Activated naive CD4-positive, alpha-beta T cell treated with anti-CD3 and anti-CD28 coated beads, Interleukin-2, amount 10 ng/mL, durations not matched to agents 7 days and 5 days (primary cell): ENCODE data around the gene BPTF.
"Not testable (repeated sequence)": the region's sequence is repeated elsewhere in the genome, so short reads cannot be mapped to it uniquely, and the experiment has no call there.

ENCODE experiments used
- CTCF ChIA-PET: fragments of 350-600 bp; sonication (Branson Sonifier 250); formaldehyde crosslinking; loops from one replicate; lab custom pipeline; 2021; ENCODE audit warnings: antibody characterized with exemption; lab: Charles Lee
- DNase-seq: peaks from one replicate; pipeline ENCODE4 v3.0.0-alpha.2; 2020
- H3K27ac Mint-ChIP-seq: one replicate; pipeline ENCODE4 v1.8.0; 2021; ENCODE audit warnings: mild to moderate bottlenecking, moderate library complexity, mixed read lengths
- H3K27me3 Mint-ChIP-seq: one replicate; pipeline ENCODE4 v1.8.0; 2021; ENCODE audit warnings: mild to moderate bottlenecking, mixed read lengths
- H3K36me3 Mint-ChIP-seq: one replicate; pipeline ENCODE4 v1.8.0; 2021; ENCODE audit warnings: mixed read lengths
- H3K4me1 Mint-ChIP-seq: one replicate; pipeline ENCODE4 v1.8.0; 2021; ENCODE audit warnings: mixed read lengths
- H3K4me3 Mint-ChIP-seq: one replicate; pipeline ENCODE4 v1.8.0; 2021; ENCODE audit warnings: mild to moderate bottlenecking, moderate library complexity, mixed read lengths
- H3K9me3 Mint-ChIP-seq: one replicate; pipeline ENCODE4 v1.8.0; 2021; ENCODE audit warnings: mixed read lengths

BPTF gene

DNA sequence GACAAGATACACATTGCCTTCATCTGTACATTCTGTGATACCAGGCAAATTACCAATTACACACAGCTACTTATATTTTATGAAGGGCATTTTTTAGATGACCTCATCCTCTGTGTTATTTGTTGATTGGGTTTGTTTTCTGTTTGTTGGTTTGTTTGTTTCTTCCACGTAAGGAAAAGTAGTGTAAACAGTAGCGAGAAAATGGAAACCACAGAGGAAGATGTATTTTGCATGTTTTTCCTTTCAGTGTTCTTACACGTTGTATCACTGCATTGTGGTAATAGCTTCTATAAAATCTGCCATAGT lies 158.0 kb downstream of the BPTF start:
- H3K27me3 Mint-ChIP-seq: no peaks in the 10 kb centered on the region
- H3K4me1 Mint-ChIP-seq: no peaks in the 10 kb centered on the region
- no peak overlapping the region for H3K4me3 Mint-ChIP-seq
- no peak for DNase-seq
- H3K36me3 Mint-ChIP-seq: peaks cover 10% of the 10 kb centered on the region
- no peaks in the 10 kb centered on the region for H3K9me3 Mint-ChIP-seq
- no peak overlapping the region for H3K27ac Mint-ChIP-seq
- CTCF ChIA-PET: no interaction called here

DNA sequence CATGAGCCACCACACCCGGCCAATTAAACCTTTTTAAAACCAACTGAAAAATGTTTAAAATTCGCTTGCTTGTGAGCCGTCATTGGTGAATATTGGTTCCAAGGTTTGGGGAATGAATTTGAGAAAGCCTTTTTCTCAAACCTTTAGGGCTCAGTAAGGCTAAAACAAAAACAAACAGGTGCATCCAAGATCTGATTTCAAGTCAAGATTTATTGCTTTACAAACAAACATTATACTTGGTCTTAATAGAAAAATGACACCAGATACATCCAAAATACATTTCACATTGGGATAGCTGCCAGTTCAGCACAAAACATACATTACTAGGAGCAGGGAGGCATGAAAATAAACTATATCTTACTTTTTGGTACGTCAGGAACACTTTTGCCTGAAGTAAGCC lies 165.6 kb downstream of the BPTF start:
- Mint-ChIP-seq H3K4me3 (no peak overlapping the region), H3K9me3 (no peaks in the 10 kb centered on the region), H3K36me3 (peaks cover 1% of the 10 kb centered on the region), H3K4me1 (peaks cover 25% of the 10 kb centered on the region), H3K27me3 (peaks cover 33% of the 10 kb centered on the region), H3K27ac (no peak overlapping the region)
- DNase-seq: no peak
- CTCF ChIA-PET: no interaction called here

GRCh38 chr17:67992548-67993152 lies 167.3 kb downstream of the BPTF start:
- Mint-ChIP-seq H3K4me3 (peak overlapping the region; percentile 92), H3K9me3 (no peaks in the 10 kb centered on the region), H3K36me3 (peaks cover 1% of the 10 kb centered on the region), H3K4me1 (peaks cover 32% of the 10 kb centered on the region), H3K27me3 (peaks cover 50% of the 10 kb centered on the region), H3K27ac (peak overlapping the region; percentile 86)
- CTCF ChIA-PET: no interaction called here
- DNase-seq: no peak

GRCh38 chr17:67993153-67993997 lies 168.1 kb downstream of the BPTF start:
- peak overlapping the region; percentile 92 for H3K4me3 Mint-ChIP-seq
- H3K27ac Mint-ChIP-seq: peak overlapping the region; percentile 86
- peak; percentile 81 for DNase-seq
- CTCF ChIA-PET: interaction anchor here (1.2 kb wide), 1 partner anchor 130 kb away, joined by 3 read pairs; no protein-coding TSS in a partner anchor
- peaks cover 1% of the 10 kb centered on the region for H3K36me3 Mint-ChIP-seq
- peaks cover 58% of the 10 kb centered on the region for H3K27me3 Mint-ChIP-seq
- H3K4me1 Mint-ChIP-seq: peaks cover 32% of the 10 kb centered on the region
- H3K9me3 Mint-ChIP-seq: no peaks in the 10 kb centered on the region

- Mint-ChIP-seq H3K9me3 (no peaks in the 10 kb centered on the region), H3K4me3 (peak overlapping the region; percentile 84), H3K36me3 (peaks cover 1% of the 10 kb centered on the region), H3K27me3 (peaks cover 64% of the 10 kb centered on the region), H3K4me1 (peaks cover 32% of the 10 kb centered on the region), H3K27ac (peak overlapping the region; percentile 83)
- no peak for DNase-seq
- CTCF ChIA-PET: interaction anchor here (1.2 kb wide), 1 partner anchor 130 kb away, joined by 3 read pairs; no protein-coding TSS in a partner anchor
These were observed 168.7 kb downstream of the BPTF start for GRCh38 chr17:67993998-67994361.

DNA sequence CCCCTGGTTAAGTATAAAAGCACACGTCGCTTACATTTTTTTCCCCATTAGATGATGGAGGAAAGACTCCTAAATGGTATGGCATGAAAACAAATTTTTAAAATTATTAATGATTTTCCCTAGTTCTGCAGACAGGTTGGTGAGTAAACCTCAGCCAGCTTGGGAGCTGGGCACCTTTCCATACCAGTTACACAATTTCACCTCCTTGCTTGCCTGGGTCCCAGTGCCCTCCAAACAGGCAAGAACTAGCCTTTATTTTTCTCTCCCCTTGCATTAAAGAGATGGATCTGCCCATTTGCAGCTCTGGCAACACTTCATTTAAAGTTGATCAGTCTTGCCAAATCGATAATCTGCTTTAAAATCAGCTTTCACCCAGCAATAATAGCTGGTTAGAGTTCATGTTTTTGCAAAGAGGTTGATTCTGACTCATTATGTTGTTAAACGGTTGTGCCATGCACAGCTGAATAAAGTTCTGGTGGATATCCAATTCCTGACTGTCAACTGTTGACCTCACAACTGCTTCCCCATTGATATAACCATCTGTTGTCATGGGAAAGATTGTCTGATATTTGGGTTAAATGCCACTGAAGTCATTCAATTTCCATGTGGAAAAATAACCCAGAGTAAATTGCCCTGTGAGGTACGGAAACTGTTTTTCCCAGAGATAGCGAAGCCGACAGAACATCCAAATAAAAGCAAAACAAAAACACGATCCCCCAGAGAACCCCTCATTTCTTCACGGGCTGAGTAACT lies 169.7 kb downstream of the BPTF start:
- peaks cover 32% of the 10 kb centered on the region for H3K4me1 Mint-ChIP-seq
- no peaks in the 10 kb centered on the region for H3K9me3 Mint-ChIP-seq
- CTCF ChIA-PET: interaction anchor here (1.7 kb wide), 1 partner anchor 205 kb away, joined by 3 read pairs; no protein-coding TSS in a partner anchor
- peak overlapping the region; percentile 84 for H3K4me3 Mint-ChIP-seq
- H3K27me3 Mint-ChIP-seq: peaks cover 67% of the 10 kb centered on the region
- DNase-seq: no peak
- no peak overlapping the region for H3K27ac Mint-ChIP-seq
- peaks cover 1% of the 10 kb centered on the region for H3K36me3 Mint-ChIP-seq

DNA sequence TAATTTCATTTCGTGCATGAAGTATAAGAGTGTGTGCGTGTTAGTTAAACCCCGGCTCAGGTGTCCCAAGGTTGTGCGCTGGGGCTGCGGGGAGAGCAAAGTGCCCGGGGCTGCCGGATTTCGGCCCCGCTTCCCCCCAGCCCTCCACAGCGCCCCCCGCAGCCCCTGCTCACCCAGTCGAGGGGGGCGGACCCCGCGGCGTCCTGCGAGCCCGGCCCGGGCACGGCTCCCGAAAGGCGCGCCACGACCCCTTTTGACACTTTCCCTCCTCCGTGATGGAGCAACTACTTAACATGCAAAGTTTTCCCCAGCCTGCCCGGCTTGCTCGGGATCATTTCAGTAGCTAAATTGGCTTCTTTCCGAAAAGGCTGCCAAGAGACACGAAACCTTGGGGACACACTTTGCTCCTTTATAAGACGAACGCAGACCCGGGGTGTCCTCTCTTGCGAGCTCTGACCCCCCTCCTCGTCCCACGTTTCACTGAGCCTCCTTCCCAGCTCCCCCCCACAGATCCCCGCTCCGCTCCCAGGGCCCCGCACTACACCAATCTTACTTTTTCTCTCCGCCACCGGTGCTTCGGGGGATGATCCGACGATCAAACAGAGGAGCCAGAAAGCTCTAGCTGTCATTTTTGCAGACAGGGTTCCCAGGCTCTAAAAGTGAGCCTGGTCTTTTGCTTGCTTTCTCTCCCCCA lies 170.4 kb downstream of the BPTF start:
- H3K9me3 Mint-ChIP-seq: no peaks in the 10 kb centered on the region
- peak overlapping the region; percentile 69 for H3K4me3 Mint-ChIP-seq
- H3K4me1 Mint-ChIP-seq: peaks cover 32% of the 10 kb centered on the region
- CTCF ChIA-PET: interaction anchor here (0.8 to 1.7 kb wide), 2 partner anchors 16 to 205 kb away, joined by 3 read pairs; no protein-coding TSS in a partner anchor
- DNase-seq: peak; percentile 44
- H3K27ac Mint-ChIP-seq: peak overlapping the region; percentile 2
- peaks cover 1% of the 10 kb centered on the region for H3K36me3 Mint-ChIP-seq
- H3K27me3 Mint-ChIP-seq: peaks cover 67% of the 10 kb centered on the region

- not testable (repeated sequence) for H3K36me3 Mint-ChIP-seq, H3K9me3 Mint-ChIP-seq, DNase-seq
- peak within 1 kb of the TSS; percentile 69 for H3K4me3 Mint-ChIP-seq
- peaks cover 32% of the 10 kb centered on the region for H3K4me1 Mint-ChIP-seq
- H3K27me3 Mint-ChIP-seq: peaks cover 67% of the 10 kb centered on the region
- peak within 1 kb of the TSS; percentile 2 for H3K27ac Mint-ChIP-seq
- CTCF ChIA-PET: interaction anchor here (0.8 to 1.7 kb wide), 2 partner anchors 15 kb away, joined by 3 to 5 read pairs; no protein-coding TSS in a partner anchor
These were observed 171.2 kb downstream of the BPTF start, which contains the start of gene C17orf58 for GRCh38 chr17:67996301-67997171. Gene C17orf58, minus strand, starts transcription at chr17:67996469. Its CDS starts 271 bp downstream, at chr17:67996198.

DNA sequence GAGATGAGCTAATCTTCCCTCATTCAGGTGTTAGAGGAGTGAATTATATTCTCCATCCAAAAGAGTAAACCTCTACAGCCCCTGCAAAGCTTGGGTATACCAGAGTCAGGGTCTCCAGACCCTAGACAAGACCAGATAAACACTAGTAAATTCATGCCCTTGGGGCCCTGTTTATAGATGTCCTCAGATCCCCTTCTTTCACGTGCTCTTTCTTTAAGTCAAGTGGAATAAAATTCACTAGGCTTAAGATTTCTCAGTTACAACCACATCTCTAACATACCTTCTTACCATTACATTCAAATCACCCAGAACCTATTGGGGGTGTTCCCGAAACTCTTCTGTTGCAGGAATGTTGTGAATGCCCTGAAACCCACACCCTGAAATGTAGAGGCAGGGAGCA lies 173.2 kb downstream of the BPTF start:
- peaks cover 25% of the 10 kb centered on the region for H3K4me1 Mint-ChIP-seq
- peak overlapping the region; percentile 12 for H3K27ac Mint-ChIP-seq
- H3K9me3 Mint-ChIP-seq: no peaks in the 10 kb centered on the region
- DNase-seq: no peak
- CTCF ChIA-PET: interaction anchor here (1.7 kb wide), 1 partner anchor 13 kb away, joined by 5 read pairs; no protein-coding TSS in a partner anchor
- H3K36me3 Mint-ChIP-seq: peaks cover 1% of the 10 kb centered on the region
- peaks cover 57% of the 10 kb centered on the region for H3K27me3 Mint-ChIP-seq
- H3K4me3 Mint-ChIP-seq: no peak overlapping the region

DNA sequence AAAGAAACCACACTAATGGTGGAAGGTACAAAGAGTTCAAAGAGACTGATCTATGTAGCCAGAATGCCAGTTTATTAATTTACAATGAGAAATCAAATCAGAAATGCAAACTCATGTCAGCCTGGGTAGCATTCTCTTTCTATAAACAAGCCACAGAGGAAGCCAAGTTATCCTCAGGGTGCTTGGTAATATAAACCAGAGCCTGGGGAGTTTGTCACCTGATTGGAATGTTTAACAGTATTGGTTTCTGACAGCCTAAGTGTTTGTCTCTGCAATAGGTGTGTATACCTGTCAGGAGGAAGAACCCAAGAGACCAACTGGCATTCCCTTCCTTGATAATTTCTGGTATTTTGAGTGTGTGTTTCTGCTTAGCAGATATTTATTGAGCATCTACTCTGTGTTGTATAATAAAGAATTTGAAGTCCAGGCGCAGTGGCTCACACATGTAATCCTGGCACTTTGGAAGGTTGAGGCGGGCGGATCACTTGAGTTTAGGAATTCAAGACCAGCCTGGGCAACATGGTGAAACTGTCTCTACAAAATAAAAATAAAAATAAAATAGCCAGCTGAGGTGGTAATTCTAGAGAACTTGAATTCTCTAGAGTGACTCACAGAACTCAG lies 174.1 kb downstream of the BPTF start:
- CTCF ChIA-PET: no interaction called here
- Mint-ChIP-seq H3K36me3 (peaks cover 1% of the 10 kb centered on the region), H3K27me3 (peaks cover 49% of the 10 kb centered on the region), H3K4me3 (no peak overlapping the region), H3K9me3 (no peaks in the 10 kb centered on the region), H3K27ac (no peak overlapping the region), H3K4me1 (peaks cover 19% of the 10 kb centered on the region)
- no peak for DNase-seq

GRCh38 chr17:68004201-68004600 lies 178.9 kb downstream of the BPTF start:
- Mint-ChIP-seq H3K27ac (no peak overlapping the region), H3K4me1 (no peaks in the 10 kb centered on the region), H3K4me3 (no peak overlapping the region), H3K9me3 (no peaks in the 10 kb centered on the region), H3K36me3 (no peaks in the 10 kb centered on the region), H3K27me3 (peaks cover 4% of the 10 kb centered on the region)
- CTCF ChIA-PET: no interaction called here
- DNase-seq: no peak

GRCh38 chr17:68006797-68007196 lies 181.5 kb downstream of the BPTF start:
- DNase-seq: no peak
- Mint-ChIP-seq H3K4me3 (no peak overlapping the region), H3K4me1 (peaks cover 6% of the 10 kb centered on the region), H3K9me3 (no peaks in the 10 kb centered on the region), H3K27ac (no peak overlapping the region), H3K27me3 (peaks cover 18% of the 10 kb centered on the region), H3K36me3 (no peaks in the 10 kb centered on the region)
- CTCF ChIA-PET: interaction anchor here (1.2 kb wide), 1 partner anchor 9 kb away, joined by 4 read pairs; no protein-coding TSS in a partner anchor
